ENCODE data around the gene FAM171A1.

- TF ChIP-seq CTCF (IDR thresholded peaks at IDR 0.05) (no peak), POLR2AphosphoS5 (IDR thresholded peaks at IDR 0.05; ENCODE audit: low read depth, low read length) (no peak), REST (IDR thresholded peaks at IDR 0.05; ENCODE audit: insufficient read depth in 1 of 2, low read depth in 2 of 2, low read length in 1 of 2) (no peak)
Observed at GRCh38 chr10:15251791-15252380, 119.2 kb downstream of the FAM171A1 start.
